ENCODE data around the gene RAD51B. TPM values are rescaled to one million over a fixed set of nuclear protein-coding genes. Genes with fewer than 3 reads are reported as not detected.

The RAD51B gene
- polyA plus RNA-seq, 1 donor (not counting 4 experiments of a cell fraction or from before 2014, with no cell fraction given), result 13.3 TPM

- dilution Hi-C loops (cut with MboI; ENCODE audit: extremely low pct_ligation_motif_present, low sequenced_read_pairs), result no loop called here
- DNase-seq (ENCODE audit: low read depth, low spot score), result peak; percentile 30
- peak; percentile 89 for FAIRE-seq
- Histone ChIP-seq H3K4me2 (ENCODE audit: control insufficient read depth, extremely low read depth, insufficient read depth, low read depth, low read length) (peak overlapping the region; percentile 6), H3K79me2 (ENCODE audit: control insufficient read depth, insufficient read depth, low read length) (no peaks in the 10 kb centered on the region), H3K9me3 (ENCODE audit: control insufficient read depth, low read depth, low read length) (peaks cover 8% of the 10 kb centered on the region), H3K9me1 (ENCODE audit: control insufficient read depth, extremely low read depth, insufficient read depth, low read length) (no peaks in the 10 kb centered on the region), H3K9ac (ENCODE audit: control insufficient read depth, extremely low read depth, insufficient read depth, low read length) (no peak overlapping the region), H3K4me3 (ENCODE audit: control insufficient read depth in 2 of 3, extremely low read depth in 1 of 3, insufficient read depth in 2 of 3, low read depth in 1 of 3, low read length in 3 of 3) (no peak overlapping the region), H4K20me1 (ENCODE audit: control insufficient read depth, extremely low read depth, insufficient read depth, low read length) (no peaks in the 10 kb centered on the region), H2AFZ (ENCODE audit: control insufficient read depth, low read length) (no peak overlapping the region), H3K36me3 (ENCODE audit: control insufficient read depth in 2 of 2, extremely low read depth in 1 of 2, insufficient read depth in 2 of 2, low read length in 2 of 2) (no peaks in the 10 kb centered on the region), H3K27ac (ENCODE audit: control insufficient read depth, insufficient read depth, low read length) (peak overlapping the region; percentile 28), H3K4me1 (ENCODE audit: control insufficient read depth, extremely low read depth, insufficient read depth, low read length) (peaks cover 24% of the 10 kb centered on the region), H3K27me3 (ENCODE audit: control insufficient read depth, extremely low read depth, insufficient read depth, low read length) (no peaks in the 10 kb centered on the region)
- TF ChIP-seq EZH2 (IDR thresholded peaks at IDR 0.05; ENCODE audit: low read length), result no peak
- no peak for TF ChIP-seq CTCF (optimal IDR thresholded peaks at IDR 0.05 in 1 of 3, IDR thresholded peaks at IDR 0.05 in 1 of 3, conservative IDR thresholded peaks at IDR 0.05 in 1 of 3; ENCODE audit: extremely low read depth in 1 of 3, insufficient read depth in 2 of 3, low read length in 3 of 3)
Measured at GRCh38 chr14:68104518-68104917, 284.9 kb downstream of the RAD51B start.

- H3K4me1 ChIP-seq (ENCODE audit: control insufficient read depth, extremely low read depth, insufficient read depth, low read length), result peaks cover 24% of the 10 kb centered on the region
- H3K27ac ChIP-seq (ENCODE audit: control insufficient read depth, insufficient read depth, low read length), result no peak overlapping the region
- FAIRE-seq (no peak), DNase-seq (ENCODE audit: low read depth, low spot score) (no peak)
- H3K9ac ChIP-seq (ENCODE audit: control insufficient read depth, extremely low read depth, insufficient read depth, low read length), result no peak overlapping the region
- no peak overlapping the region for H2AFZ ChIP-seq (ENCODE audit: control insufficient read depth, low read length)
- H3K4me3 ChIP-seq (ENCODE audit: control insufficient read depth in 2 of 3, extremely low read depth in 1 of 3, insufficient read depth in 2 of 3, low read depth in 1 of 3, low read length in 3 of 3), result no peak overlapping the region
- H3K4me2 ChIP-seq (ENCODE audit: control insufficient read depth, extremely low read depth, insufficient read depth, low read depth, low read length), result no peak overlapping the region
- peaks cover 8% of the 10 kb centered on the region for H3K9me3 ChIP-seq (ENCODE audit: control insufficient read depth, low read depth, low read length)
- dilution Hi-C loops (cut with MboI; ENCODE audit: extremely low pct_ligation_motif_present, low sequenced_read_pairs), result no loop called here
- H3K27me3 ChIP-seq (ENCODE audit: control insufficient read depth, extremely low read depth, insufficient read depth, low read length), result no peaks in the 10 kb centered on the region
- no peaks in the 10 kb centered on the region for H4K20me1 ChIP-seq (ENCODE audit: control insufficient read depth, extremely low read depth, insufficient read depth, low read length)
- no peaks in the 10 kb centered on the region for H3K36me3 ChIP-seq (ENCODE audit: control insufficient read depth in 2 of 2, extremely low read depth in 1 of 2, insufficient read depth in 2 of 2, low read length in 2 of 2)
- no peaks in the 10 kb centered on the region for H3K79me2 ChIP-seq (ENCODE audit: control insufficient read depth, insufficient read depth, low read length)
- no peaks in the 10 kb centered on the region for H3K9me1 ChIP-seq (ENCODE audit: control insufficient read depth, extremely low read depth, insufficient read depth, low read length)
- TF ChIP-seq EZH2 (IDR thresholded peaks at IDR 0.05; ENCODE audit: low read length), result no peak
- no peak for TF ChIP-seq CTCF (optimal IDR thresholded peaks at IDR 0.05 in 1 of 3, IDR thresholded peaks at IDR 0.05 in 1 of 3, conservative IDR thresholded peaks at IDR 0.05 in 1 of 3; ENCODE audit: extremely low read depth in 1 of 3, insufficient read depth in 2 of 3, low read length in 3 of 3)
Measured at GRCh38 chr14:68105816-68106215, 286.2 kb downstream of the RAD51B start.

Measured in keratinocyte (primary cell).